HS-5 (cell line): ENCODE data around the gene LRRFIP1.
A peak's percentile ranks its signal among the peaks of the same experiment; 100 is the strongest.
"Not testable (repeated sequence)": the region's sequence is repeated elsewhere in the genome, so short reads cannot be mapped to it uniquely, and the experiment has no call there.

Experiments used
- DNase-seq: peaks from one replicate; pipeline ENCODE4 v3.0.0-alpha.2; 2012; ENCODE audit warnings: low read depth

LRRFIP1 gene

DNA sequence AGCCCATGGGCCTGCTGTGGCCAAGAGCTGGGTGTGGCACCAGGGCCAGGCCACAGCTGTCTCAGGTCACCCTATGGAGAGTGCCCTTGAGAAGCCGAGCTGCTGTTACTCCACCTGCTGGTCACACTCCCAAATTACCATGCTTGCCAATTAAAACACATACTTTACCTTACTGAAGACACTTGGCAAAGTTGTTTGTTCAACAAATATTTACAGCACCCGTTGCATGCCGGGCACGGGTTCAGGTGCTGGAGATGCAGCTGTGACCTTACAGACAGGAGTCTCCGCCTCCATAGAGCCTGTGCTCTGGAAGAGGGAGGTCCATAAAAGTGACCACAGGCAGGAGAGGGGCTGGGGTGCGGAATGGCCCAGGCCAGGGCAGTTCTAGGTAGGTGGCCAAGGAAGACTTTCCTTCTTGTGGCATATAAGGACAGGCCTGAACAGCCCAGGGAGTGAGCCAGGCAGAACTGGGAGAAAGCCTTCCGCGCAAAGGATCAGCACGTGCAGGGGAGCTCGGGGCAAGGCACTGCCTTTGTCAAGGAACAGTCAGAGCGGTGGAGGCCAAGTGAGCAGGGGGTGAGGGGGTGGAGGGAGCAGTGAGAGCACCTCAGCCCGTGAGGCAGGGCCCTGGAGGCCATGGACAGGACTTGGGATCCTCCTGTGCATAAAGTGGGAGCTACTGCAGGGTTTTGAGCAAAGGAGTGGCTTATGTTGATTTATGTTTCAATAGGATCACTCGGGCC is 147.6 kb downstream of the LRRFIP1 start:
- peak; percentile 14 for DNase-seq

DNA sequence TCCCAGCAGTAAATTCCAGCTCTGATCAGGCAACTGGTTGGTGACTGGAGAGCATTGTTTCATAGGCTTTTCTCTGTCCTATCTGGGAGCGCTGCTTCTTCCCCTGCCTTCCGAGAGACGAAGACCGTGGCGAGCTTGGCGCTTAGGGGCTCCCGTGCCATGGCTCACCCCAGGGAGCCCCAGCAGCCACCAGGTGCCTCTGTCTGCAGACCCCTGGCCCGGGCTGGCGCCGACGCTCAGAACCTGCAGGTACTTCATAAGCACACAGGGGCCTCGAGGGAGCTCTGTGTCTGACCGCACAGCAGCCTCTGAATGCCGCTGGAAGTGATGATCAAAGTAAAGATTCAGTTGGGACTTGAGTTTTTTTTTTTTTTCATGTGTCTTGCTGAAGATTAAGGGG is 152.1 kb downstream of the LRRFIP1 start:
- no peak for DNase-seq

DNA sequence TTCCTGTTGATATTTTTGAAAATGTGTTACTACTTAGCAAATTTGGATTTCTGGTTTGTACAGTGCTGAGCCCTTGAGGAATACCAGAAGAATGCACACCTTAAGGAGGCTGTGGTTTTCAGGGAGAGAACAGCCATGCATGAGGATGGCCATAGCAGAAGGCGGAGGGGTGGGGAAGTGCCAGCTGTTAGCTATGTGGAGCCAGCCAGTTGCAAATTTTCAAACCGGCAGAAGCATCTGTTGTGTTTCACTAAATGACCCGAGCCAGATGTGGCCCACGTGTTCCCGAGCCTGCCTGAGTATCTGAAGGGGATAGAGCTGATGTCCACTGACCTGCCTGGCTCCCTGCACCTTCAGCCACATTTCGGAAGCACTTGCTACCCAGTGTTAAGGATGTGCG is 154.8 kb downstream of the LRRFIP1 start:
- no peak for DNase-seq

DNA sequence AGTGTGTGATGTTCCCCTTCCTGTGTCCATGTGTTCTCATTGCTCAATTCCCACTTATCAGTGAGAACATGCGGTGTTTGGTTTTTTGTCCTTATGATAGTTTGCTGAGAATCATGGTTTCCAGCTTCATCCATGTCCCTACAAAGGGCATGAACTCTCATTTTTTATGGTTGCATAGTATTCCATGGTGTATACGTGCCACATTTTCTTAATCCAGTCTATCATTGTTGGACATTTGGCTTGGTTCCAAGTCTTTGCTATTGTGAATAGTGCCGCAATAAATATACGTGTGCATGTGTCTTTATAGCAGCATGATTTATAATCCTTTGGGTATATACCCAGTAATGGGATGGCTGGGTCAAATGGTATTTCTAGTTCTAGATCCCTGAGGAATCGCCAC is 156.3 kb downstream of the LRRFIP1 start:
- not testable (repeated sequence) for DNase-seq

DNA sequence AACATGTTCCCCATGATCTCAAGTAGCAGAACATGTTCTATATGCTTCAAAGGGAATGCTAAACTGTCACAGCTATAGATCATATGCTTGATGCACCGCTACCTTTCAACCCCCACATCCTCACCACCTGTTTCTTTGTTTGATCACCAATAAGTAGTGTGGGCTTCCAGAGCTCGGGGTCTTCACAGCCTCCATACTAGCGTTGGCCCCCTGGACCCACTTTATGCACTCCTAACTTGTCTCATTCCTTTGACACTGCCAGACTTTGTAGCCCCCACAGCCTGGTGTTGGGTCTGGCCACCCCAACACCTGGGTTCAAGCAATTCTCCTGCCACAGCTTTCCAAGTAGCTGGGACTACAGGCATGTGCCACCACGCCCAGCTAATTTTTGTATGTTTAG is 159.5 kb downstream of the LRRFIP1 start:
- DNase-seq, result no peak

DNA sequence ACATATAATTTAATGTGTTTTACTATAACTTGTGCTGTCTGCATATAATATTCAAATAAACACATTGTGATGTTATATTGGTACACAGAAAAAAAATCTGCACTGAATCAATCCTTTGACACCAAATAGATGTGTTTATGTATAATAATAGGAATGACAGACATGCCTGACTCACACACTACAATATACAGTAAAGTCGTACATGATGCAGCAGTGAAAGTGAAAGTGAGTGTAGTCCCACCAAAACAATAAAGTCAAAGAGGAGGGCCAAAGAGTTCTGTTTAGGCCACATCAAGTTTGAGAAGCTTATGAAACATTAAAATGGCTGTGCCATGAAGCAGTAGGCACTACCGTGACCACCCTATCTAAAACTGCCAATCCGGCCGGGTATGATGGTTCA is 163.0 kb downstream of the LRRFIP1 start:
- peak; percentile 35 for DNase-seq

DNA sequence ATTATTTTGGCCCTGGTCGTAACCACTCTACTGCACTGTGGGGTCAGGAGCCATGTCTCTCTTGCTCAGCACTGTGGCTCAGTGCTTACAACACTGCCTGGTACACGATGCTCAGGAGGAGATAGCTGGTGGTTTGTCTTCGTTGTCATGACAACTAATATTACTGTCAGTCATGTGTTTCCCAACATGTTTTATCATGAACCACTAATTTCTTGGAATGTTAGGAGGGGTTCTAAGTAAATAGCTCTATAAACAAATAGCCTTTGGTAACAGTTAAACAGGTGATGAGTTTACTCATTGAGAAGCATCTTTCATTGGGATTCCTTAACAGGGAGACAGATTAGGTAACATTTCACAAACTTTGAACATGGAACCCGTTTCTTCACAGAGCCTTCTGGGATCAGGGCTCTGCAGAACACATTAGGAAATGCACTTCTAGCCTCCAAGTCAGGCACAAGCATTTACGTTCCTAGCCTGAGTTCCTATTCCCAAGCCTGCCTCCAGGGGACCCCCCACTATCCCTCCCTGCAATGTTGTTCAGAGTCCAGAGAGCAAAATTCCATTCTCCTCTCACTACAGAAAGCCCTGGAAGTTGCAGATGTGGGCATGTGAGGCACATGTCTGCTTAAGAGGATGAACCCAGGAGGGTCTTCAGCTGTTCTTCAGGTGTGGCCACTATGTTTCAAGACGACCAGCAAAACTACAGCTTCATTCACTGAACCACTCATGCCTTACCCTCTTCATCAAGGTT is 164.8 kb downstream of the LRRFIP1 start:
- no peak for DNase-seq

DNA sequence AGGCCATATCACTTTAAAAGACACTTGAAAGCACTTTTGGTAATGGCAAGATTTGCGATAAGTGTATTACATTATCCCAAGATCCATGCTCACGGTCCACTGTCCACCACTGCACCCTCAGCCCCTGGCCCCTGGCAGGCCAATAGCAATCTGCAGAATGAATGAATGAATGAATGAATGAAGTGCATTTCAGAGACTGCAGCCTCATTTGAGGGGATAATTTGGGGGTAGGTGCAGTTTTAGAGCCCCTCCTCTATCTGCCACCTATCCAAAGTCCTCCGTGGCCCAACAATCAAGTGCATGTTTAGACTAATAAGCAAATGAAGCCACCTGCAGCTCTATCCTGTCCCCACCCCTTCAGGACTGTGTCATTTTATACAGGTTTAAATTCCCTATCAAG is 169.9 kb downstream of the LRRFIP1 start:
- DNase-seq, result no peak

DNA sequence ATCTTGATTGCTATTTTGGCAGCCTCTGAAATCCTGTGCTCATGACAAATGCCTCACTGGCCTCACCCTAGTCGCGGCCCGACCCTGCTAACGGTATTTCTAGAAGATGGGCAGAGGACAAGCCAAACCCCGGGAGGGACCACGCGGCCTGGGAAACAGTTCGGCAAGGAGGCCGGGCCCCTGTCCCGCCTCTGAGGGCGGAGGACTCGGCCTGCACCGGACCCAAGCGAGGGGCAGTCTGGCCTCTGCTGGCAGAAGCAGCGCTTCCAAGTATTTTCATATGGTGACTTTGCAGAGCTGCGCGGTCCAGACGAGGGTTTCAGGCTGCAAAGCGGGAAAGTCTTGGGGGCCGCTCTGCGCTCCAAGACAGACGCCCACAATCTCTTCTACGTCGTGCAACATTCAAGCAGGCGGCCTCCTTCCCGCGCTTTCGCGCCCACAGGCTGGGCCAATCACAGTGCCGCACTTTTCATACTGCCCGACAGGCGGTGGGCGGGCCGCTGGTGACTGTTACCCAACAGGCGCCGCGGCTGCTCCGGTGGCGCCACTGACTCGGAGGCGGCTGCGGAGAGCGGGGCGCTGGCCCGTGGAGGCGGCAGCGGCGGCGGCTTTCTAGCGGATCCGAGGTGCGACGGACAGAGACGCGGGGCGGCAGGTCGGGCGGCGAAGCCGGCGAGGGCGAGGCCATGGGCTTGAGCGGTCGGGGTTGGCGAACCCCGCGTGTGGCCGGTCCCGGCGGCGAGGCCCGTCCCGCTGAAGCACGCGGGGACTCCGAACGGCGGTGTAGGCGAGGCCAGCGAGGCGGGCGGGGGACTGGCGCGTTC is 171.1 kb downstream of the LRRFIP1 start, which contains the start of gene RBM44:
Gene RBM44, plus strand, starts transcription at position 544 of the 824 bp plus-strand sequence. CDS start 14,831 bp downstream, outside the sequence.
- DNase-seq, result no peak

DNA sequence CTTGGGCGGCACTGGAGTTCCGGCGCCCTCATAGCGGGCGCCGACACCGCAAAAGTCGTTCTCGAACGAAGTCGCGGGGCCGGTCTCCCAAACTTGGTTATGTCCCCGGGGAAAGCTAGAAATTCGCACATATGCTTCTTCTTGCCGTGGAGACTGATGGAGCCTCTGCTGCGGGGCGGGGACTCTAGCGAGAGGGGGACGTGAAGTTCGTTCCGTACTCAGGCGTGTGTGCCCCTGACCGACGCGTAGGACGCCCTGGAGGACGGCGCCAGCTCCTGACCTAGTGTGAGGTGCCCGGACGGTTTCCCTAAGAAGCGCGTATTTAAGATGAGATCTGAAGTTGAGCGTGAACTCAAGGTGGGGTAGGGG is 171.7 kb downstream of the LRRFIP1 start:
- no peak for DNase-seq

DNA sequence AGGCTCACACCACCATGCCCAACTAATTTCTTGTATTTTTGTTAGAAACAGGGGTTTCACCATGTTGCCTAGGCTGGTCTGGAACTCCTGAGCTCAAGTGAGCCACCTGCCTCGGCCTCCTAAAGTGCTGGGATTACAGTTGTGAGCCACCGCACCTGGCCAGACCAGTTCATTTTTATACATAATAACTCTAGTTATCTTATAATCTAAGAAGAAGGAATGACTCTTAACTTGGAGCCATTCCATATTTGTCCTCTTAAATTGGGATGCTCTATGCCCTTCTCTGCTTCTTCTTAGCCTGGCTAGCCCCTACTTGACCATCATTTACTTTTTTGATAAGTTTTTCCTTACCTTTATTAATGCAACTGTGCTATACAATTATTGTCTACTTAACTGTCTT is 174.1 kb downstream of the LRRFIP1 start:
- no peak for DNase-seq

DNA sequence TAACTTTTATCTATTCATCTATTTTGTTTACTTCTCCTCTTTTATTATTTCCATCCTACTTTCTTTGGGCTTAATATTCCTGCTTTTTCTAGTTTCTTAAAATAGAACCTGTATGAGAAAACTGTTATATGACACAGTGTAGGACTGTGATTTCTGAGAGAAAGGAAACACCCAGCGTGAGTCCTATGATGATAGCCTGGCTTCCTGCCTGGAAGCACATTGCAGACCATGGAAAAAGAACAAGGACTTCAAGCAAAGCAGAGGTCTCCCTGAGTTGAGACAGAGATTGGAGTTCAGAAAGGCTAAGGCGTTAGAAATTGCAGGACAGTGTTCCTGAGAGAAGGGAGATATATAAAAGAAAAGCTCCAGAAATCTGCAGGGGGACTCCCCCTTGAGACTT is 178.9 kb downstream of the LRRFIP1 start:
- DNase-seq, result no peak

DNA sequence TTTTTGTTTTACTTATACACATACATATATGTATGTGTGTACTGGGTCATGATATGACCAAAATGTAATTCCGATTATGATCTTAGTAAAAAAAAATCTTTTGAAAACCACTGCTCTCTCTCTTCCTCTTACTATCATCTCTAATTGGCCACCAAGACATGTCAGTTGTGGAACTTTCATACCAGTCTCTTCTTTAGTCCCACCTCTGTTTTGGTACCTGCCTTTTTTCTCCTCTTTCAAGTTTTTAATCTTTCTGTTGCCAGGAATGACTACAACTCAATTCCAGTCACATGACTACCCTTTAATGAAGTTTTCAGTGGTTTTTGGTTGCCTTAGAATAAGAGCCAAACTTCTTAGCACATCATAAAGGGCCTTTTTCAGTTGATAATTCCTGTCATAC is 188.2 kb downstream of the LRRFIP1 start:
- DNase-seq, result no peak

DNA sequence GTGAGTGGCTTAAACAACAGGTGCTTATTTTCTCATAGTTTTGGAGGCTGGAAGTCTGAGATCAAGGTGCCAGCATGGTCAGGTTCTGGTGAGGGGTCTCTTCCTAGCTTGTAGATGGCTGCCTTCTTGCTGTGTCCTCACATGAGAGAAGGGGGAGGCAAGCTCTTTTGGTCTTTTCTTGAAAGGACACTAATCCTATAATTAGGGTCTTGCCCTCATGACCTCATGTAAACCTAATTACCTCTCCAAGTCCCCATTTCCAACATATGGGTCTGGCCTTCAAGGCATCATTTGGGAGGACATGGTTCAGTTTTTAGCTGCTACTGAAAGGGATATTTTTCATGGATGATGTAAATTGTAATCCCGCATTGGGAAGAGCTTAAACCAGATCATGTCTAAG is 189.1 kb downstream of the LRRFIP1 start:
- DNase-seq, result no peak

DNA sequence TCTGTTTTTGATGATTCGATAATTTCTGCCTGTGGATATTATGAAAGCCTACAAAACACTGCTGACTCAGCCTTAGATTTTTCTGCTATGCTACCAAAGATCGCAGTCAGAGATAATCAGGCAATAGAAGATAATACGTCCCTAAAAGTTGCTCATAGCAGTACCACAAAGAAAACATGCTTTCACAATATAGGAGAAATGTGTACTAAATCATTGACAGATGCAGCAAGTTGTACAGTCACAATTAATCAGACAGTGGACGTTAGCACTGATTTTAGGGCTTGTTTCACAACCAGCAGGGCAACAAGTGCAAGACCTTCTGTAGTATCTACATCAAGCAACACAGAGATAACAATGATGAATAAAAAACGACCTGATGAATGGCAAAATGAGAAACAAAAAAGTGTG is 190.7 kb downstream of the LRRFIP1 start:
- peak; percentile 88 for DNase-seq

DNA sequence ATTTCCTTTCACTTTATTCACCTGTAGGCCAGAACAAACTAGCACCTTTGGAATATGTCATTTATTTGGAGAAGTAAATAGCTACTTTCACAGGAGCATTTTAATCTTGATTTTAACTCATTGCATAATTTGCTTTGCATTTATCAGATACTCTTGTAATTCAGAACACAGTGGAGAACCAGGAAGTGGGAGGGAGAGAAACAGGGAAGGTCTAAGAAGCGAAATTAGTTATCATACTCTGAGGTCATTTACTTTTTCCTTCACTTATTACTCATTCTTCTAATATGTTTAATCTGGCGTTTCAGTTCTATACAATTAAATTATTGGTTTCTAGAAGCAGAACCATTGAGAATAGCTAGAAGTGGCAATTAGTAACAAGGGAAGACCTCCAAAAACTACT is 191.8 kb downstream of the LRRFIP1 start:
- no peak for DNase-seq

DNA sequence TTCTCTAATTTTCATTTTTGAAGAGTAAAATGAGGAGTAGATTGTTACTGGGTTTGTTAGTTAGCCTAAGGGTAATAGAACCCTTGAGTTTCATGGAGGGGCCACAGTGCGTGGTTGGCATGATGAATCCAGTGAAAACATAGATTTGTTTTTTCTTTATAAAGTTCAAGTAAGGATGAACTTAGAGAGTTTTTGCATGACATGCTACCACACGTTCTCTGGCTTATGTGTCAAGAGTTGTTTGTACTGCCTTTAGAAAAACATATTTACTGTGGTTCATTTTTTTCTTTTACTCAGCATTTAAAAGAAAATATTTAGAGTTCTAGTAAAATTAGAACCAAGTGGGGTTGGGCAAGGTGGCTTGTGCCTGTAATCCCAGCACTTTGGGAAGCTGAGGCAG is 193.0 kb downstream of the LRRFIP1 start:
- DNase-seq, result no peak

DNA sequence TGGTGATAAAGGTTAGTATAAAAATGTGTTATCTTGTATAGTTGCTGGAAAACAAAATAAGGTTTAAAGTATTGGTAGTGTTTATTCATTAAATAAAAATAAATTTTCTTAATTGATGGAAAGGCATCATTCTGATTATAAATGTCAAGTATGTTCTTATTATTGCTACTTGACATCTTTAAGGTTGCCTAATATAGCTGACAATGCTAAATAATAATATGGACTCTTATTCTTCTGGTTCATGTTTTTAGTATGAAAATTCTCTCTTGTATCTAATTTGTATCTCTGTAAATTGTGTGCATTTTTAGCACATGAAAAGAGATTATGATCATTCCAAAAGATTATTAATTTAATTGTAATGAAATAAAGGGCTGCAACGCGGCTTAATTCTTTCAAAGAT is 196.2 kb downstream of the LRRFIP1 start:
- DNase-seq, result no peak

DNA sequence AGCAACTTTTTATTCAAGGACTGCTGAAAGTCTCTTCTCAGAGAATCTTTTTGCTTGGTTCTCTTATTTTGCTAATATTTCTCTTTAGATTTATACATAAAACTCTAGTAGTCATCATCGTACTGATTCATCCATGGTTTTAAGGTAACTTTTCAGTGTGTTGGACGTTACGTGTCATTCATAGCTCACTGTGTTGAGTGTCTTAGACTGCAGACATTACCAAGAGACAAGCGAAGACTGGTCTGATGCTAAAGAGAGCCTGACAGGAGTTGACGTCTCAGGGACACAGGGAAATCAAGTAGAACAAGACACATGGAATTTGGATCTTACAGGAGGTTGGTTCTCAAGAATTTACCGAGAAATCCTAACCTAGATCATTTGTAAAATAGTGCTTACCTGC is 196.7 kb downstream of the LRRFIP1 start:
- no peak for DNase-seq

DNA sequence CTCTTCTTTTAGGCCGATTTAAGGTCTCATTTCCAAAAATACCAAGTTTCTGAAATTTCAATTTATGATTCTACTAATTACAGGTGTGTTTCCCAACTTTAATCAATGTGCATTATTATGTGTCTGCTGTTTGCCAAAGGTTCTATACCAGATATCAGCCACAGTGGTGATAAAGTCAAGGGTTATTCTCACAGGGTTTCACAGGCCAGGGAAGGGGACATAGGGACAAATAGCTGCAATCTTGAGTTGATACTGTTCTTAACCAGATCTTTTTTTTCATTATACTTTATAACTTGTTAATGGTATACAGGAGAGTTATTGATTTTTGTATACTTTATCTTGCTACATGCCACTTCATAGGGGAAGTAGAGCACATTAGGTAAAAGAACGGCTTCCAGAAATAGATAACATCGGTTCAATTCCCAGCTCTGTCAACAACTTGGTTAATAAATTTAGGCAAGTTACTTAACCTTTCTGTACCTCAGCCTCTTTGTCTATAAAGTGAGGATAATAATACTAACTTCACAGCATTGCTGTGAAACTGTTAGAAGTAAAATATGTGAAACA is 200.1 kb downstream of the LRRFIP1 start:
- DNase-seq, result no peak
